Neural crest cell (in vitro differentiated cells): ENCODE results near the gene F13B. TPM values are rescaled to one million over a fixed set of nuclear protein-coding genes. Genes with fewer than 3 reads are reported as not detected.

Source experiments
- DNase-seq: peaks from one replicate; pipeline ENCODE4 v3.0.0; 2021; ENCODE audit warnings: low read depth, mixed read lengths, low spot score
- H3K27ac Mint-ChIP-seq: one replicate; pipeline ENCODE4 v1.8.0; 2021; ENCODE audit warnings: mild to moderate bottlenecking, mixed read lengths; ENCODE audit not compliant: unreplicated experiment
- H3K27me3 Mint-ChIP-seq: 2 replicates; pipeline ENCODE4 v1.8.0; 2021; ENCODE audit warnings: low read depth, mild to moderate bottlenecking, mixed read lengths
- H3K36me3 Mint-ChIP-seq: 2 replicates; pipeline ENCODE4 v1.8.0; 2021; ENCODE audit warnings: low read depth, mild to moderate bottlenecking, mixed read lengths
- H3K4me1 Mint-ChIP-seq: 2 replicates; pipeline ENCODE4 v1.8.0; 2021; ENCODE audit warnings: mixed read lengths
- H3K4me3 Mint-ChIP-seq: one replicate; pipeline ENCODE4 v1.8.0; 2021; ENCODE audit warnings: mild to moderate bottlenecking, mixed read lengths
- H3K9me3 Mint-ChIP-seq: 2 replicates; pipeline ENCODE4 v1.8.0; 2021; ENCODE audit warnings: mixed read lengths
- CTCF ChIP-seq: fragments of 200-600 bp; sonication (generic); conservative IDR thresholded peaks from 2 replicates; pipeline ENCODE4 v1.5.0; 2021; ENCODE audit warnings: antibody characterized with exemption, mild to moderate bottlenecking
- long read RNA-seq: library from polyadenylated mRNA; unstranded; transcript quantifications from one replicate; pipeline ENCODE4 v2.0.0, GENCODE V29; 2020
- total RNA-seq: library from RNA; stranded (reverse); gene quantifications from 2 replicates; pipeline ENCODE4 v1.2.1, GENCODE V29; 2021

F13B gene, protein sequence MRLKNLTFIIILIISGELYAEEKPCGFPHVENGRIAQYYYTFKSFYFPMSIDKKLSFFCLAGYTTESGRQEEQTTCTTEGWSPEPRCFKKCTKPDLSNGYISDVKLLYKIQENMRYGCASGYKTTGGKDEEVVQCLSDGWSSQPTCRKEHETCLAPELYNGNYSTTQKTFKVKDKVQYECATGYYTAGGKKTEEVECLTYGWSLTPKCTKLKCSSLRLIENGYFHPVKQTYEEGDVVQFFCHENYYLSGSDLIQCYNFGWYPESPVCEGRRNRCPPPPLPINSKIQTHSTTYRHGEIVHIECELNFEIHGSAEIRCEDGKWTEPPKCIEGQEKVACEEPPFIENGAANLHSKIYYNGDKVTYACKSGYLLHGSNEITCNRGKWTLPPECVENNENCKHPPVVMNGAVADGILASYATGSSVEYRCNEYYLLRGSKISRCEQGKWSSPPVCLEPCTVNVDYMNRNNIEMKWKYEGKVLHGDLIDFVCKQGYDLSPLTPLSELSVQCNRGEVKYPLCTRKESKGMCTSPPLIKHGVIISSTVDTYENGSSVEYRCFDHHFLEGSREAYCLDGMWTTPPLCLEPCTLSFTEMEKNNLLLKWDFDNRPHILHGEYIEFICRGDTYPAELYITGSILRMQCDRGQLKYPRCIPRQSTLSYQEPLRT
- not detected in 2 replicates for total RNA-seq
- long read RNA-seq = 0 reads

- peaks cover 3% of the 10 kb centered on the region for H3K9me3 Mint-ChIP-seq
- TF ChIP-seq CTCF = no peak
- H3K27ac Mint-ChIP-seq = no peak within 1 kb of the TSS
- H3K4me3 Mint-ChIP-seq = no peak within 1 kb of the TSS
- H3K36me3 Mint-ChIP-seq = no peaks in the 10 kb centered on the region
- no peaks in the 10 kb centered on the region for H3K4me1 Mint-ChIP-seq
- no peak for DNase-seq
- H3K27me3 Mint-ChIP-seq = no peaks in the 10 kb centered on the region
Measured at GRCh38 chr1:197066719-197067456, at the start of gene F13B. Gene F13B (minus strand): TSS chr1:197067260. CDS start chr1:197067223, 37 bp downstream.

DNA sequence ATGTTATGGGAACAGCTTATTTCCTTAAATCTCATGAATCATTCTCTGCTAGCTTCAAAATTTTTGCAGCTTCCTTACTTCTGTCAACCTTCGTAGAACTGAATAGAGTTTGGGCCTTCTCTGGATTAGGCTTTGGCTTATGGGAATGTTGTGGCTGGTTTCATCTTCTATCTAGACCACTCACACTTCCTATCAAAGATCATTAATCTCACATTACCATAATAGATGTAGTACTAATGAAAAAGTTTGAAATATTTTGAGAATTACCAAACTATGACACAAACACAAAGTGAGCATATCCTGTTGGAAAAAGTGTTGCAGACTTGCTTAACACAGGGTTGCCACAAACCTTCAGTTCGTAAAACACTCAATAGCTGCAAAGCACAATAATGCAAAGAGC, 49.1 kb upstream of the F13B start:
- Mint-ChIP-seq H3K36me3 (peaks cover 45% of the 10 kb centered on the region), H3K27me3 (no peaks in the 10 kb centered on the region), H3K27ac (no peak overlapping the region), H3K9me3 (peaks cover 2% of the 10 kb centered on the region), H3K4me1 (no peaks in the 10 kb centered on the region), H3K4me3 (no peak overlapping the region)
- TF ChIP-seq CTCF = no peak
- no peak for DNase-seq

DNA sequence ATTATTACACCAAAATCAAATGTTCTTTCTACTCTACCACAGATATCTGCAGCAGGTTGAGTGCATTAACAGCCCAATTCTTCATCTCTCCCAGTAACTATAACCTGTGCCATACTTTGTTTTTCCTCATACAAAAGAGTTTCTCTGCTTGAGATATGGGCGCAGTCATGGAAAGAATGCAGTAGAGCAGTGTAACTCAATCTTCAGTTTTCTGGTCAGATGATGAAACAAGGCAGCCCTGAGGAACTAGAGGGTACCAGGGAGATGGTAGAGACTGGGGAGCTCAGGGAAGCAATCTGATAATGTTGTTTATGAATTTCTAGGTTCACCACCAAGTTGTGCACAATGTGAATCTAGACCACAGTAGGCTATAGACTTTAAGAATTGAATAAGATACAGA, 39.8 kb upstream of the F13B start:
- Mint-ChIP-seq H3K36me3 (peaks cover 75% of the 10 kb centered on the region), H3K27ac (no peak overlapping the region), H3K4me3 (no peak overlapping the region), H3K9me3 (peaks cover 6% of the 10 kb centered on the region), H3K27me3 (no peaks in the 10 kb centered on the region), H3K4me1 (peaks cover 14% of the 10 kb centered on the region)
- no peak for TF ChIP-seq CTCF
- no peak for DNase-seq

- Mint-ChIP-seq H3K27me3 (no peaks in the 10 kb centered on the region), H3K9me3 (peaks cover 12% of the 10 kb centered on the region), H3K36me3 (peaks cover 60% of the 10 kb centered on the region), H3K4me1 (peaks cover 30% of the 10 kb centered on the region), H3K4me3 (no peak overlapping the region), H3K27ac (no peak overlapping the region)
- DNase-seq = no peak
- TF ChIP-seq CTCF = no peak
Measured at GRCh38 chr1:197103300-197103699, 36.2 kb upstream of the F13B start.

DNA sequence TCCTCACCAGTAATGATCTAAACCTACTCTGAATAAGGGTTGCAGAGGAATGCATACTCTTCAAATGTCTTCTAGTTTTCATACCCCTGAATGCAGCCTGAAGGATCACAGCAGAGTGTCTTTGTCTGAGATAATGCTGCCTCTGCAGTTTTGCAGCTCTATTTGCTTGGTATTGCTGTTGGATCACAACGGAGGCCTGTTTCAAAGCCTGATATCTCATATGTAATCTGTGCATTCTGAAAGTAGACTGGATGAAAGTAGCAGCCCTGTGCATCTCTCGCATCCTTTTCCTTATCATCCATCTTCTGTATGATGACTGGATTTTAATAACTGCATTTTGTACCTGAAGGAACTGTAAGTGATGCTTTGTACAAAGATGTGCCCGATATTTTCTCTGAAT, 34.9 kb upstream of the F13B start:
- DNase-seq = no peak
- Mint-ChIP-seq H3K36me3 (peaks cover 56% of the 10 kb centered on the region), H3K27me3 (no peaks in the 10 kb centered on the region), H3K4me1 (peaks cover 30% of the 10 kb centered on the region), H3K4me3 (no peak overlapping the region), H3K27ac (no peak overlapping the region), H3K9me3 (peaks cover 12% of the 10 kb centered on the region)
- TF ChIP-seq CTCF = no peak
